Right lobe of liver (tissue), 4 donors: ENCODE data around the gene SRRM1.

ENCODE experiments used
- POLR2A ChIP-seq: fragments of 450-650 bp; IDR thresholded peaks from one replicate; pipeline ENCODE4 v1.6.1; 2017; ENCODE audit warnings: antibody characterized with exemption, mild to moderate bottlenecking
- TF ChIP-seq, protein P1 (sequence below), 4 donors: fragments of 200-600 bp in 3 of 4; fragments of 450-650 bp in 1 of 4; IDR thresholded peaks; one replicate each; pipeline versions ENCODE4 v1.5.1 to v1.8.0; 2016 to 2022; ENCODE audit warnings: antibody characterized with exemption in 4 of 4, mild to moderate bottlenecking in 2 of 4
- donor health status: DM: no; HTN: no; CAD: no.
- donor health status: DM: no; HTN: no; CAD: no.
- donor health status: DM: no; HTN: yes; CAD: no.

DNA sequence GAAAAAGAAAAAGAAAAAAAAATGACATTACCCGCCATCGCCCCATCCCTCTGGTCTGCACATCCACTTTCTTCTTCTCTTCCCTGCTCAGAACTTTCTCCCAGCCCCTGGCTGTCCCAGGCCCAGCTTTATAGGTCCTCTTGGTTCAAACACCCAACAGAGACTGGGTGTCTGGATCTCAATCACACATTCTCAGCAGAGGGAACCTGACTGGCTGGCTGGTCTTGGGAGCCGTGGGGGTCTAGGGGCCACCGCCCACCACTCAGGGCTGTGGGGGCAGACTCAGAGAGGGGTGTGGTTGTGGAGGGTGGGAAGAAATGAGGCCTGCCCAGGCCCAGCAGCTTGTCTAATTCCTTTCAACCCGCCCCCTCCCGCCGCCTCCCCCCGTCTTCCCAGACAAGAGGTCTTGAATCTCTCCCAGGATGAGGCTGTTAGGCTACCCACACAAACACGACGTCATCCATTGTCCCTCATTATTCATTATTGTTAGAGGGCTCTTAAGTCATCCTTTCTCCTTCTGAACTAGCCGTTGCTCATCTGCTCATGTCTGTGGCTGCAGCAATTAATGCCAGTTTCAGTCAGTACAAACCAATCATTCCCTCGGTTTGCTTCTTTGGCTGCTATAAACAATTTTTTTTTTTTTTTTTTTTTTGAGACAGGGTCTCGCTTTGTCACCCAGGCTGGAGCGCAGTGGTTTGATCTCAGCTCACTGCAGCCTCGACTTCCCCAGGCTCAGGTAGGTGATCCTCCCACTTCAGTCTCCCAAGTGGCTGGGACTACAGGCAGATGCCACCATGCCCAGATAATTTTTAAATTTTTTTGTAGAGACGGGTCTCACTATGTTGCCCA, 61.5 kb downstream of the SRRM1 start:
- no peak for TF ChIP-seq POLR2A
- TF ChIP-seq, protein P1, sequence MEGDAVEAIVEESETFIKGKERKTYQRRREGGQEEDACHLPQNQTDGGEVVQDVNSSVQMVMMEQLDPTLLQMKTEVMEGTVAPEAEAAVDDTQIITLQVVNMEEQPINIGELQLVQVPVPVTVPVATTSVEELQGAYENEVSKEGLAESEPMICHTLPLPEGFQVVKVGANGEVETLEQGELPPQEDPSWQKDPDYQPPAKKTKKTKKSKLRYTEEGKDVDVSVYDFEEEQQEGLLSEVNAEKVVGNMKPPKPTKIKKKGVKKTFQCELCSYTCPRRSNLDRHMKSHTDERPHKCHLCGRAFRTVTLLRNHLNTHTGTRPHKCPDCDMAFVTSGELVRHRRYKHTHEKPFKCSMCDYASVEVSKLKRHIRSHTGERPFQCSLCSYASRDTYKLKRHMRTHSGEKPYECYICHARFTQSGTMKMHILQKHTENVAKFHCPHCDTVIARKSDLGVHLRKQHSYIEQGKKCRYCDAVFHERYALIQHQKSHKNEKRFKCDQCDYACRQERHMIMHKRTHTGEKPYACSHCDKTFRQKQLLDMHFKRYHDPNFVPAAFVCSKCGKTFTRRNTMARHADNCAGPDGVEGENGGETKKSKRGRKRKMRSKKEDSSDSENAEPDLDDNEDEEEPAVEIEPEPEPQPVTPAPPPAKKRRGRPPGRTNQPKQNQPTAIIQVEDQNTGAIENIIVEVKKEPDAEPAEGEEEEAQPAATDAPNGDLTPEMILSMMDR (IDR thresholded peaks at IDR 0.05) = no peak
